IPS-18c (cell line): ENCODE results near the gene ATP1B3.

Experiments used
- H3K4me3 ChIP-seq: 2 replicates; pipeline ENCODE4 v1.7.0; 2013; ENCODE audit warnings: low read depth, mild to moderate bottlenecking, low read length, moderate library complexity; ENCODE audit not compliant: insufficient read depth
- H3K9me3 ChIP-seq: one replicate; pipeline ENCODE4 v1.6.1; 2013; ENCODE audit warnings: mild to moderate bottlenecking, low read length, moderate library complexity; ENCODE audit not compliant: control insufficient read depth, insufficient read depth

ATP1B3 gene

GRCh38 chr3:141853629-141854168 lies 22.7 kb upstream of the ATP1B3 start:
- no peak overlapping the region for H3K4me3 ChIP-seq
- no peaks in the 10 kb centered on the region for H3K9me3 ChIP-seq

- Histone ChIP-seq H3K9me3 (no peaks in the 10 kb centered on the region), H3K4me3 (no peak overlapping the region)
Measured at GRCh38 chr3:141854599-141854998, 21.8 kb upstream of the ATP1B3 start.

DNA sequence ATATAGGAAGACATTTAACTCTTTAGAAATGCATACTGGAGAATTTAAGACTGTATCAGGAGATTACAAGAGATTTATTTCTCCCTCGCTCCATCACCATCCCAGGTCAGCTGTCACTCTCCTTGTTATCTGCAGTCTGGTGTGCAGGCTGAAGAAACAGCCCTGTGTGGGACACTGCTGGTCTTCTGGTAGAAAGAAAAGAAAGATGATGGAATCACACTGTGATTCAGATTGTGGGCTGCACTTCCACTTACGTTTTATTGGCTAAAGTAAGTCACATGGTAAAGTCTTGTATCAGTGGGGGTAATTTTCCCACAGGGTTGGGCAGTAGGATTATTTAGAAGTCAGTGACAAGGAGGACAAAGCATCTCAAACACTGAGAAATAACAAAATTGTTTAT lies 18.1 kb upstream of the ATP1B3 start:
- Histone ChIP-seq H3K4me3 (no peak overlapping the region), H3K9me3 (no peaks in the 10 kb centered on the region)

DNA sequence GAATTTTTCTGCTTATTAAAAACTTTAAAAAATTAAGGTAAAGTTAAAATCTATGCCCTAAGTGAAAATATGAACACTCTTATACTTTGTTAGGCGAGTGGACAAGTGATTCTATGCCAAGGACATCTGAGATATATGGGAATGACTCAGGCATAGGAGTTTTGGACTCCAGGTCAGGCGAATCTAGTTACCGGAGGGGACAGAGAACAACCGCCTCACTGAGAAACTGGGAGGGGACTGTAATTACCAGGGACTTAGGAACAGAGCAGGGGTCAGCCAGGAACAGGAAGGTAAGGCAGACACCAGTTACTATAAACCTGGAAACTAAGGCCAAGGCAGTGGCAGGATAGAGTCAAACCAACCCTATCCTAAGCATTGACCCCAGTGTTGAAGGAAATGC lies 16.8 kb upstream of the ATP1B3 start:
- Histone ChIP-seq H3K4me3 (no peak overlapping the region), H3K9me3 (no peaks in the 10 kb centered on the region)

- Histone ChIP-seq H3K9me3 (no peaks in the 10 kb centered on the region), H3K4me3 (no peak overlapping the region)
Measured at GRCh38 chr3:141860086-141860669, 16.3 kb upstream of the ATP1B3 start.

GRCh38 chr3:141860766-141861513 lies 15.5 kb upstream of the ATP1B3 start:
- no peak overlapping the region for H3K4me3 ChIP-seq
- no peaks in the 10 kb centered on the region for H3K9me3 ChIP-seq

DNA sequence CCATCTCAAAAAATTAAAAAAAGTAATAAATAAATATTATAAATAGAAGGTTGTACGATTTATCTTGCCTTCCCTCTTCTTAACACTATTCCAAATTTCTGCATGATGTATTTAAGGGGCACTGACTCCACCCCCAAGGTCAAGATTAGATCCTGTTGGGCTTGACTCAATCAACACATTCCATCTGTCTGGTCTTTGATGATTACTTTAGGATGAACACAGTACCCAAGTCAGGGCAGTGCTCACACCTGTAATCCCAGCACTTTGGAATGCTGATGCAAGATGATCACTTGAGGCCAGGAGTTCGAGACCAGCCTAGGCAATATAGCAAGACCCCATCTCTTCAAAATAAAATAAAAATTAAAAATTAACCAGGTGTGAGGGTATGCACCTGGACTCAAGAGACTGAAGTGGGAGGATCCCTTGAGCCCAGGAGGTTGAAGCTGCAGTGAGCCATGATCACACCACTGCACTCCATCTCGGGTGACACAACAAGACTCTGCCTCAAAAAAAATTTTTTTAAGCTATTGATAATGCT lies 14.1 kb upstream of the ATP1B3 start:
- no peak overlapping the region for H3K4me3 ChIP-seq

GRCh38 chr3:141863491-141863890 lies 13.0 kb upstream of the ATP1B3 start:
- Histone ChIP-seq H3K4me3 (no peak overlapping the region), H3K9me3 (no peaks in the 10 kb centered on the region)

More for the DNA sequence above, 14.1 kb upstream of the ATP1B3 start:
- no peaks in the 10 kb centered on the region for H3K9me3 ChIP-seq

DNA sequence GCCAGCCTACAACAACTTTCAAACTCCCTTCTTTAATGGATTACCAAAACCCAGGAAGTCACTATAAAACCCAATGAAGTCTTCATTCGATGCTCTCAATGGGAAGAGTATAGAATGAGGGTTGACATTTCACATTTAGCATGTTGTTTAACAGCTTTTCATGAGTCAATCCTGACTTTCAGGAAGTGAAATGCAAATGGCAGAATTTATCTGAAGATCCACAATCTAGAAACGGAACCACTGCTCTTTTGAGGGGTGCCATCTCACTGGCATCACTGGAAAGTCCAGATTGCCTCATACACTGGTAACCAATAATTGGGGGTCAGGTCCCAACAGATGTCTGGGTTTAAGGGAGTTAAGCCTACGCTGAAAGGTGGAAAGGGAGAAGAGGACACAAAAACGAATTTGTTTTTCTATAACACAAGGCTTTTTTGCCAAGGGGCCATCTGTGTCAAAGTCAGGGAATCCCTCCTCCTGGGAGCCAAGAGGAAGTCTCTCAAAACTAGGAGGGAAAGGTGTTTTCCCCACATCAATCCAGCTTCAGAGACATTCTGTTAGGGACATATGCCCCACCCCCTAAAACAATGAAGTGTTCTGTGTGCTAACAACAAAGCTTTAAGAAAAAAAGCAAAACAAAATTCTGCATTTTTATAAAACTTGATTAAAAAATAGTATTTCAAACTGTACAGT lies 12.0 kb upstream of the ATP1B3 start:
- Histone ChIP-seq H3K4me3 (no peak overlapping the region), H3K9me3 (no peaks in the 10 kb centered on the region)

DNA sequence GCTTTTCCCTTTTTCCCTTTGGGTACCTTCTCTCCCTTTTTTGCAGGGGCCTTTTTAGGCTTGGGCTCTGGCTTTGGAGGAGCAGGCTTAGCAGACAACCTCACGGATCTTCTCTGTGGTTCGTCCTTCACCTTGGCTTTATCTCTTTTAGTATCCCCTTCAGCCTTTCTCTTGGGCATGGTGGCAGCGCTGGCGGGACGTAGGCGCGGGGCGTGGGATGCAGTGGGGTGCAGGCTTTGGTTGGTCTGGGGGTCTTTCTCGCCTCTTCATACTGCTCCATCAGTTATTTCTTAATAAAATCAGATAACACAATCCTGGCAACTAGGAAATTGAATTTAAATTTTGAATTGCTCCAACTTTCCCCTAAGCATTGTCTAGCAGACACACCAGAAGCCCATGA lies 11.3 kb upstream of the ATP1B3 start:
- no peaks in the 10 kb centered on the region for H3K9me3 ChIP-seq
- no peak overlapping the region for H3K4me3 ChIP-seq

GRCh38 chr3:141870091-141870687 lies 6.3 kb upstream of the ATP1B3 start:
- H3K4me3 ChIP-seq: no peak overlapping the region
- H3K9me3 ChIP-seq: no peaks in the 10 kb centered on the region

DNA sequence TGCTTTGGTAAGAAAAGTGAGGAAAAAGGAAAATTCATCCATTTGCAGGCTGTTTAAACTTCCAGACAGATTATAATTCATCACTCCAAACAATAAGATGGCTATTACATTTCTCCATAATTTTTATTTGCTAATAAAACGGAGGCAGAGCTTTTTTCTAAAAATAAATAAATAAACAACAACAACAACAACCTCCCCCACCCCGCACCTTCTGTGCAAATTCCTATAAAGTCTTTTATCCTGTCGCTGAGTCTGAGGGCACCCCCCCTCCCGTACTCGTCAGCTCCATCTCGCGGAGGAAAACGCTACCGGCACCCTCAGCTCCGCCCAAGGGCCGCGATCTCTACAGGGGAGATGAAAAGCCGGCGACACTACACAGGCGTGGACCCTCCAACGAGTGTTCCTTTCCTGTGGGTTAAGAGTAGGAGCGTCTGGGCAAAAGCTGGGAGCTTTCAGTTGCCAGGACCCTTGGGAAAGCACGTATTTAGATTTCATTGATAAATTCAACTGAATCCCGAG lies 1.0 kb upstream of the ATP1B3 start:
- peak overlapping the region; percentile 77 for H3K4me3 ChIP-seq
- no peaks in the 10 kb centered on the region for H3K9me3 ChIP-seq

GRCh38 chr3:141875893-141876380 lies 506 bp upstream of the ATP1B3 start:
- no peaks in the 10 kb centered on the region for H3K9me3 ChIP-seq
- H3K4me3 ChIP-seq: peak overlapping the region; percentile 77

GRCh38 chr3:141876891-141877621 lies 613 bp downstream of the ATP1B3 start:
- H3K4me3 ChIP-seq: peak overlapping the region; percentile 93
- H3K9me3 ChIP-seq: no peaks in the 10 kb centered on the region

- Histone ChIP-seq H3K9me3 (no peaks in the 10 kb centered on the region), H3K4me3 (peak overlapping the region; percentile 54)
Measured at GRCh38 chr3:141877911-141878310, 1.5 kb downstream of the ATP1B3 start.

- Histone ChIP-seq H3K4me3 (peak overlapping the region; percentile 54), H3K9me3 (no peaks in the 10 kb centered on the region)
Measured at GRCh38 chr3:141878326-141878725, 1.9 kb downstream of the ATP1B3 start.
